ENCODE measurements around the gene U2AF1L4.
A peak's percentile ranks its signal among the peaks of the same experiment; 100 is the strongest.

U2AF1L4 gene

DNA sequence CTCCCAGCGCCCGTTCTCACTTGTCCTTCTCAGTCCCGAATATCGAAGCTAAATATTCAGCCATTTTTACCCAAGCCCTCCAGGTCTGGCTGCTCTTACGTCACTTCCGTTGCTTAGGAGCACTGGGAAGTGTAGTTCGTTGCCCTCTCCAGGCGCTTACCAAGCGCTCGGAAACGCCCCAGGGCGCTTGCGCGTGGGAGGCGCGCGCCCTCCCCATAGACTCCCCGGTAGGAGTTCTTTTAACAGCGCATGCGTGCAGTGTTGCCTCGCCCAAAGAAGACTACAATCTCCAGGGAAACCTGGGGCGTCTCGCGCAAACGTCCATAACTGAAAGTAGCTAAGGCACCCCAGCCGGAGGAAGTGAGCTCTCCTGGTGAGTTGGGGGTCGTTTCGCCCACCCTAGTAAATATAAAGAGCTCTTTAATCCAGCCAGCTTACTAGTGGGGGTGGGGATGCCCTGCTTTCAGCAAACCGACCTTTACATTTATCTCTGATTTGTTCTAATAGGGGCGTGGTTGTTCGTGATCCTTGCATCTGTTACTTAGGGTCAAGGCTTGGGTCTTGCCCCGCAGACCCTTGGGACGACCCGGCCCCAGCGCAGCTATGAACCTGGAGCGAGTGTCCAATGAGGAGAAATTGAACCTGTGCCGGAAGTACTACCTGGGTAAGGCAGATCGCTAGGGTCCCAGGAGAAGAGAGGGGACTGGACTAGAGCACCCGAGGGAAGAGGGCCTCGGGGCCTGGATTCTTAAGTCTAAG is at the start of gene U2AF1L4, which contains the start of gene PSENEN:
U2AF1L4 (minus strand) TSS at position 91 of the 759 bp plus-strand sequence; CDS start at position 64, 27 bp downstream.
PSENEN (plus strand) TSS at position 324 of the 759 bp plus-strand sequence; CDS start at position 604, 280 bp downstream.
- peak; percentile 97 to 99 for DNase-seq

- DNase-seq = no peak
These were observed 48.4 kb upstream of the U2AF1L4 start for GRCh38 chr19:35793381-35794165.

- DNase-seq = no peak
These were observed 47.7 kb upstream of the U2AF1L4 start for GRCh38 chr19:35792888-35793287.

DNA sequence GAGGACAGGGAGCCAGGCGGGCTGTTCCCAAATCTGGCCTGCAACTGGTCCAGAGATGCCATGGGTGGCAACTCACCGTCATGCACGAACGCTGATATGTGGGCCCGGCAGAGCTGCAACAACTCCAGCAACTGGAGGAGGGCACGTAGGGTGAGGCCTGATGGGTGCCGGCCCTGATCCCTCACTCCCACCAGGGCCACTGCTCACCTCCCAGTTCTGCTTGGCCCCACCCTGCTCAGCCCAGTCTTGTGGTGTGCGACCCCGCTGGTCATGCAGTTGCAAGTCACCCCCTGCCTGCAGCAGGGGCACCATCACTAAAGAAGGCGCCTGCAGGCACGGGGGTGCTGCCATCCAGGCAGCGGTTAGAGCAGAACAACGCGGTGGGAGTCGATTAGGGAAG is 47.1 kb upstream of the U2AF1L4 start:
- DNase-seq = no peak

DNA sequence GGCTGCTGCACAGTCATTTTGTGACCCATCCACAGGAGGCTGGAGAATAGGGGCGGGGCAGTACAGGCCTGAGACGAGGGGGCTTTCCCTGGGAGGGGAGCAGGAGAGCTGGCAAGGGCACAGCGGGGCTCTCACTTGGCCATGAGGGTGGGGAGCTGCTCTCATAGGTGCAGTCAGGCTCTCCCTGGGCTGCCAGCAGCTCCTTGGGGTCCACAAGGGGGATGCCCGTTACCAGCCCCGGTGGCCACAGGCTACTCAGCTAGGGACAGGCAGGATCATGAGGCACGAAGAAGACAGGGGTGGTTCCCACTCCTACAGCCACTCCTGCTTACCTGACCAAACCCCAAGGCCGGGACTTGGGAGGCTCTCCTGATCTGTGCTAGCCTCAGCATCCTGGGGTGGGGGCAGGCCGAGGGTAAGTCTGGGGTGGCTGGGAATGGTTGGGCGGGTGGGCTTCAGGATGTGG is 46.6 kb upstream of the U2AF1L4 start:
- no peak for DNase-seq

- no peak for DNase-seq
These were observed 46.0 kb upstream of the U2AF1L4 start for GRCh38 chr19:35790981-35791813.

GRCh38 chr19:35789978-35790944 is 45.0 kb upstream of the U2AF1L4 start:
- DNase-seq = no peak

- no peak for DNase-seq
These were observed 44.2 kb upstream of the U2AF1L4 start for GRCh38 chr19:35789195-35789977.

- DNase-seq = no peak
These were observed 43.2 kb upstream of the U2AF1L4 start for GRCh38 chr19:35788205-35788960.

- no peak for DNase-seq
These were observed 42.1 kb upstream of the U2AF1L4 start for GRCh38 chr19:35787227-35787799.

GRCh38 chr19:35786299-35787160 is 41.3 kb upstream of the U2AF1L4 start:
- DNase-seq = no peak

DNA sequence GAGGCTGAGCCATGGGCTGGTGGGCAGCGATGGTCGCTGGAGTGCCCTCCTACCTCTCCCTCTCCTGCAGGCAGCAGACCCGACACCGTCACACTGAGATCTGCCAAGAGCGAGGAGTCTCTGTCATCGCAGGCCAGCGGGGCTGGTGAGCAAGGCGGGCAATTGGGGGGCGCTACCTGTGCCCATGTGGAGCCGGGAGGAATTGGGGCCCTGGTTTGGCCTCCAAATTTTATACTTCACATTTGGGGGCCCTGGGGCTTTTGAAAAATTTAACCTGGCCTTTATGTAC is 40.1 kb upstream of the U2AF1L4 start:
- DNase-seq = no peak

DNA sequence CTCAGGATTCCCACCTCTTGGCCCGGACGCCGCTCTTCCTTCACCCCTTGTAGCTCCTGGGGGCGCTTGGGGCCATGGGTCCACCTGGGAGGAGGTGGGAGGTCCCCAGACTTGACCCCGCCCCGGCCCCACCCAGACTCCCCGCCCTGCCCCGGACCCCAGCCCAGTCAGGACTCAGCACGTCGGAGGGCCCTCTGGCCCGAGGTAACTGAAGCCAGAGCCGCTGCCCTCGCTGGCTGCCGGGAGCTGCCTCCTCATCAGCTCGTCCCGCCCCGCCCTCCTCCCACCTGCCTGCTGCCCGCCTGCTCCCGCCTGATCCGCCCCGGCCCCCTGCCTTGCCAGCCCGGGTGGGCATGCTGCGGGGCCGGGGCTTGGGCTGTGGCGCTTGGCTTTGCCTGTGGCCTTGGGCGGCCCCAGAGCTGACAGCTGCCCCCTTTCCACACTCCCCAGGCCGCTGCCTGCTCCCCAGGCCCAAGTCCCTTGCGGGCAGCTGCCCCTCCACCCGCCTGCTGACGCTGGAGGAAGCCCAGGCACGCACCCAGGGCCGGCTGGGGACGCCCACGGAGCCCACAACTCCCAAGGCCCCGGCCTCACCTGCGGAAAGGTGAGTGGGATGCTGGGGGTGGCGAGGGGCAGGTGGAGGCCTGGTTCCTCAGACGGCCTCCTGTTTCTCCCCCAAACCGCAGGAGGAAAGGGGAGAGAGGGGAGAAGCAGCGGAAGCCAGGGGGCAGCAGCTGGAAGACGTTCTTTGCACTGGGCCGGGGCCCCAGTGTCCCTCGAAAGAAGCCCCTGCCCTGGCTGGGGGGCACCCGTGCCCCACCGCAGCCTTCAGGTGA is 39.5 kb upstream of the U2AF1L4 start:
- DNase-seq = no peak

- DNase-seq = no peak
These were observed 38.5 kb upstream of the U2AF1L4 start for GRCh38 chr19:35783469-35784434.

GRCh38 chr19:35782589-35782988 is 37.4 kb upstream of the U2AF1L4 start:
- no peak for DNase-seq

DNA sequence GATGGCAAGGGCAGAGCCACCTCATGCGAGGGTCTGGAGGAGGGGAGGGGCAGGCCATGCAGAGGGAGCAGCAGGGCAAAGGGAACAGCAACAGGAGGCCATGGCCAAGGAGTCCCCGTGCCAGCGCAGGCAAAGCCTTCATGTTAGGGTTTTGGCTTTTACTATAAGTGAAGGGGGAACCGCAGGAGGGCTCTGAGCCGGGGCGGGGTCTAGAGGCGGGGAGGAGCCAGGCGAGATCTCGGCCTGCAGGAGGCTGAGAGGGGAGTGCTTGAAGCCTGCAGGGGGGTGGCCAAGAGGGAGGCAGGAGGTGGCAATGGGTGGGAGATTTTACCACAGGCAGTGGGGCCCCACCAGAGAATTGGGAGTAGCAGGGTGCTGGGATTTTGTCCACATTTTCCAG is 36.4 kb upstream of the U2AF1L4 start:
- DNase-seq = no peak

GRCh38 chr19:35780717-35781116 is 35.5 kb upstream of the U2AF1L4 start:
- no peak for DNase-seq

Data from AML-193 (cell line).